Esophagus squamous epithelium (tissue), 4 donors: ENCODE results near the gene SOWAHD.

Source experiments
- CTCF ChIP-seq, 6 experiments: fragments of 450-650 bp in 4 of 6; fragments of 200-600 bp in 2 of 6; sonication (generic) in 2 of 6; IDR thresholded peaks; one replicate each; pipeline ENCODE4 v1.5.1; 2016 to 2019; ENCODE audit warnings: antibody characterized with exemption in 6 of 6, mild to moderate bottlenecking in 4 of 6, moderate library complexity in 4 of 6
- POLR2A ChIP-seq, 4 donors: fragments of 450-650 bp; IDR thresholded peaks; one replicate each; pipeline ENCODE4 v1.6.1; 2017; ENCODE audit warnings: antibody characterized with exemption in 4 of 4, mild to moderate bottlenecking in 4 of 4, moderate library complexity in 3 of 4

- TF ChIP-seq CTCF (IDR thresholded peaks at IDR 0.05): no peak
- TF ChIP-seq POLR2A (IDR thresholded peaks at IDR 0.05): no peak
These were observed 49.5 kb upstream of the SOWAHD start for GRCh38 chrX:119708936-119709335.
